Measurements from ENCODE around the gene PALM. TPM values are rescaled to one million over a fixed set of nuclear protein-coding genes. Genes with fewer than 3 reads are reported as not detected.

Gene PALM
- total RNA-seq, 2 donors from 2014 or later = 32.9 to 40.8 TPM

GRCh38 chr19:729965-730668 lies 21.4 kb downstream of the PALM start:
- Histone ChIP-seq H3K27ac (ENCODE audit: low read depth, low read length) (no peak overlapping the region), H3K9me3 (ENCODE audit: control insufficient read depth, low read length) (no peaks in the 10 kb centered on the region), H3K36me3 (ENCODE audit: control insufficient read depth, insufficient read depth, low read length) (peaks cover 5% of the 10 kb centered on the region), H3K27me3 (ENCODE audit: control insufficient read depth, insufficient read depth, low read length, poor library complexity, severe bottlenecking) (no peaks in the 10 kb centered on the region), H3K4me3 (ENCODE audit: low read length) (no peak overlapping the region), H3K9ac (ENCODE audit: extremely low read depth, low read length, poor library complexity, severe bottlenecking) (no peak overlapping the region), H3K4me1 (ENCODE audit: control insufficient read depth, insufficient read depth, low read length) (no peaks in the 10 kb centered on the region)
- Mint-ChIP-seq H3K4me3 (no peak overlapping the region), H3K36me3 (ENCODE audit: low read depth) (peaks cover 21% of the 10 kb centered on the region), H3K27ac (no peak overlapping the region), H3K9me3 (no peaks in the 10 kb centered on the region), H3K27me3 (ENCODE audit: insufficient read depth) (no peaks in the 10 kb centered on the region), H3K4me1 (no peaks in the 10 kb centered on the region)
- no peak for DNase-seq
- 88 to 92% methylated on average over 14 of the region's 14 CpGs for WGBS, 2 experiments (ENCODE audit: insufficient coverage in 1 of 2, insufficient read length in 1 of 2)
- TF ChIP-seq, protein P1, sequence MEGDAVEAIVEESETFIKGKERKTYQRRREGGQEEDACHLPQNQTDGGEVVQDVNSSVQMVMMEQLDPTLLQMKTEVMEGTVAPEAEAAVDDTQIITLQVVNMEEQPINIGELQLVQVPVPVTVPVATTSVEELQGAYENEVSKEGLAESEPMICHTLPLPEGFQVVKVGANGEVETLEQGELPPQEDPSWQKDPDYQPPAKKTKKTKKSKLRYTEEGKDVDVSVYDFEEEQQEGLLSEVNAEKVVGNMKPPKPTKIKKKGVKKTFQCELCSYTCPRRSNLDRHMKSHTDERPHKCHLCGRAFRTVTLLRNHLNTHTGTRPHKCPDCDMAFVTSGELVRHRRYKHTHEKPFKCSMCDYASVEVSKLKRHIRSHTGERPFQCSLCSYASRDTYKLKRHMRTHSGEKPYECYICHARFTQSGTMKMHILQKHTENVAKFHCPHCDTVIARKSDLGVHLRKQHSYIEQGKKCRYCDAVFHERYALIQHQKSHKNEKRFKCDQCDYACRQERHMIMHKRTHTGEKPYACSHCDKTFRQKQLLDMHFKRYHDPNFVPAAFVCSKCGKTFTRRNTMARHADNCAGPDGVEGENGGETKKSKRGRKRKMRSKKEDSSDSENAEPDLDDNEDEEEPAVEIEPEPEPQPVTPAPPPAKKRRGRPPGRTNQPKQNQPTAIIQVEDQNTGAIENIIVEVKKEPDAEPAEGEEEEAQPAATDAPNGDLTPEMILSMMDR (conservative IDR thresholded peaks at IDR 0.05) = no peak

GRCh38 chr19:731000-731399 lies 22.3 kb downstream of the PALM start:
- Histone ChIP-seq H3K4me1 (ENCODE audit: control insufficient read depth, insufficient read depth, low read length) (no peaks in the 10 kb centered on the region), H3K9me3 (ENCODE audit: control insufficient read depth, low read length) (no peaks in the 10 kb centered on the region), H3K4me3 (ENCODE audit: low read length) (no peak overlapping the region), H3K36me3 (ENCODE audit: control insufficient read depth, insufficient read depth, low read length) (peaks cover 5% of the 10 kb centered on the region), H3K27me3 (ENCODE audit: control insufficient read depth, insufficient read depth, low read length, poor library complexity, severe bottlenecking) (no peaks in the 10 kb centered on the region), H3K27ac (ENCODE audit: low read depth, low read length) (no peak overlapping the region), H3K9ac (ENCODE audit: extremely low read depth, low read length, poor library complexity, severe bottlenecking) (no peak overlapping the region)
- 92 to 100% methylated on average over 3 to 16 of the region's 16 CpGs for WGBS, 2 experiments (ENCODE audit: insufficient coverage in 1 of 2, insufficient read length in 1 of 2)
- H3K9me3 Mint-ChIP-seq = no peaks in the 10 kb centered on the region
- no peak overlapping the region for H3K27ac Mint-ChIP-seq
- H3K27me3 Mint-ChIP-seq (ENCODE audit: insufficient read depth) = no peaks in the 10 kb centered on the region
- no peaks in the 10 kb centered on the region for H3K4me1 Mint-ChIP-seq
- no peak for DNase-seq
- H3K36me3 Mint-ChIP-seq (ENCODE audit: low read depth) = peaks cover 21% of the 10 kb centered on the region
- TF ChIP-seq, protein P1 (conservative IDR thresholded peaks at IDR 0.05) = no peak
- no peak overlapping the region for H3K4me3 Mint-ChIP-seq

DNA sequence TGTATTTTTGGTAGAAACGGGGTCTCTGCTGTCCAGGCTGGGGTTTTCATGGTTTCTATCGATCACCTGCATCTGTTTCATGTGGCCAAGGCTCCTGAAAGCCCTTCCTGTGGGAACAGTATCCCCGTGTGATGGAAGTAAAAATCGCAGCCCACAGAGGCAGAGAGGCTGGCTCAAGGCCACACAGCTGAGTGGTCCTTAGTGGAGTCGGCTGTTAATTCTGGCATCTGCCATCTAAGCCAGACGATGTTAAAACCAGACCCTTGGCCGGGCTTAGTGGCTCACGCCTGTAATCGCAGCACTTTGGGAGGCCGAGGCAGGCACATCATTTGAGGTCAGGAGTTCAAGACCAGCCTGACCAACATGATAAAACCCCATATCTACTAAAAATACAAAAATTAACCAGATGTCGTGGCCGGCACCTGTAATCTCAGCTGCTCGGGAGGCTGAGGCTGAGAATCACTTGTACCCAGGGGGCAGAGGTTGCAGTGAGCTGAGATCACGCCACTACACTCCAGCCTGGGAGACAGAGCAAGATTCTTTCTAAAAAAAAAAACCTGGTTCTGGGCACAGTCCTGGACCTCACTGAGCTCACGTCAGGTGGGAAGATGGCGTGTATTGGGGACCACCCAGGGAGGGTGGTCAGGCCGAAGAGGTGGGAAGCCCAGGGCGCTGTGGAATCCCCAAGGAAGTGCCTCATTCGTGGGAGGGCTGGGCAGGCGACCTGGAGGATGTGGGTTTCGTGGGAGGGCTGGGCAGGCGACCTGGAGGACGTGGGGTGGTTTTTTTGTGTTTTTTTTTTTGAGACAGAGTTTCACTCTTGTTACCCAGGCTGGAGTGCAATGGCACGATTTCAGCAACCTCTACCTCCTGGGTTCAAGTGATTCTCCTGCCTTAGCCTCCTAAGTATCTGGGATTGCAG lies 23.7 kb downstream of the PALM start:
- Histone ChIP-seq H3K9me3 (ENCODE audit: control insufficient read depth, low read length) (no peaks in the 10 kb centered on the region), H3K4me1 (ENCODE audit: control insufficient read depth, insufficient read depth, low read length) (no peaks in the 10 kb centered on the region), H3K36me3 (ENCODE audit: control insufficient read depth, insufficient read depth, low read length) (peaks cover 5% of the 10 kb centered on the region), H3K9ac (ENCODE audit: extremely low read depth, low read length, poor library complexity, severe bottlenecking) (no peak overlapping the region), H3K27me3 (ENCODE audit: control insufficient read depth, insufficient read depth, low read length, poor library complexity, severe bottlenecking) (no peaks in the 10 kb centered on the region), H3K27ac (ENCODE audit: low read depth, low read length) (no peak overlapping the region), H3K4me3 (ENCODE audit: low read length) (no peak overlapping the region)
- no peaks in the 10 kb centered on the region for H3K4me1 Mint-ChIP-seq
- H3K27ac Mint-ChIP-seq = no peak overlapping the region
- H3K27me3 Mint-ChIP-seq (ENCODE audit: insufficient read depth) = no peaks in the 10 kb centered on the region
- H3K36me3 Mint-ChIP-seq (ENCODE audit: low read depth) = peaks cover 15% of the 10 kb centered on the region
- DNase-seq = no peak
- TF ChIP-seq, protein P1 (conservative IDR thresholded peaks at IDR 0.05) = no peak
- no peaks in the 10 kb centered on the region for H3K9me3 Mint-ChIP-seq
- H3K4me3 Mint-ChIP-seq = no peak overlapping the region
- WGBS, 2 experiments (ENCODE audit: insufficient coverage in 1 of 2, insufficient read length in 1 of 2) = 92 to 93% methylated on average over 18 to 24 of the region's 24 CpGs

Measured in endodermal cell (in vitro differentiated cells).